COLO668 (cell line): ENCODE measurements around the gene CLIC3.
A peak's percentile ranks its signal among the peaks of the same experiment; 100 is the strongest.

ENCODE experiments used
- DNase-seq: peaks from one replicate; lab custom pipeline; 2025; ENCODE audit not compliant: unreplicated experiment; lab: John Stamatoyannopoulos, UW

CLIC3 gene

GRCh38 chr9:136954270-136955083, 41.9 kb downstream of the CLIC3 start:
- DNase-seq = no peak

DNA sequence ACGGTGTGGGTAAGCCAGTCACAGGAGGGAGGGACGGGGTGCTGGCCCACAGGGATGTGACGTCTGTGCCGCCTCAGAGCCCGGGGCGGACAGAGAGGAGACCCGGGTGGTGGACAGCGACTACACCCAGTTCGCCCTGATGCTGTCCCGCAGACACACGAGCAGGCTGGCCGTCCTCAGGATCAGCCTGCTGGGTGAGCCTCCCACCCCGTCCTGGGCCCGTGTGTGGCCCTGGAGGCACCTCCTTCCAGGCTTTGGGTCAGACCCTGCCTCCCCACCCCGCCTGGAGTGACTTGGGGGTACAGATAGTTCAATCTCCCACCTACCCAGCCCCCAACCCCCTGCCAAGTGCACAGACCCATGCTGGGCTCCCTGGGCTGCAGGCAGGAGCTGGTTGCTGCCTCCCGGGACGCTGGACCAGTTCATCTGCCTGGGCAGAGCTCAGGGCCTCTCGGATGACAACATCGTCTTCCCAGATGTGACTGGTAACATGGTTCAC, 42.5 kb downstream of the CLIC3 start:
- no peak for DNase-seq

GRCh38 chr9:136952876-136953770, 43.2 kb downstream of the CLIC3 start:
- DNase-seq = no peak

- no peak for DNase-seq
Observed at GRCh38 chr9:136952321-136952850, 44.0 kb downstream of the CLIC3 start.

DNA sequence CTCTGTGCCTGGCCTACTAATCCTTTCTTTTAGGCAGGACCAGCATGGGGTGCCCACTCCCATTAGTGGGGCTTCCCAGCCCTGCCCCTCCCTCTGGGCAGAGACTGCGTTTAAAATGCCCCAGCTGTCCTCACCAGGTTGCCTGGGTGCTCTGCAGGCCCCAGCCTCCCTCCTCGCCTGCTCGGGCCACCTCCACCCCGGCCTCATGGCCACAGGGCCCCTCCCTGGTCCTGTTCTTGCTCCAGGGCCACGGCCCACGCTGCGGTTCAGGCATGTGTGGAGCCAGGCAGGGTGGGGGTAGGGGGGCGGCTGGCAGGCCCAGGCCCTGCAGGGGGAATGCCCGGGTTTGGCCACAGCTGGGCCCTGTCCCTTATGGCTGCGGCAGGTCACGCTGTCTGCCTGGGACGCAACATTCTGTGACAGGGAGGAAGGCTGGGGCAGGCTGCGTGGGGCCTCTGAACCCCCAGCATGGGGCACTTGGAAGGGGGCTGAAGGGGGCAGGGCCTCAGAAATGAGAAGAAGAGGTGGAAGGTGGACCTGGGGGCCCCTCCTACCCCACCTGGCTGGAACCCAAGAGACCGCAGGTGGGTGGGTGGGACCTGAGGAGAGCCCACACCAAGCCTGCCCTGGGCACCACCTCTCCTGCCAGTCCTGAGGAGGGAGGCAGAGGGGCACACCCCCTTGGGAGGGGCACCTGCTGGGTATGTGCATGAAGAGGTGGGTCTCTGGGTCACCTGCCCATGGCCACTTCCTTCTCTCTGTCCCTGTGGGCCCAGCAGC, 44.6 kb downstream of the CLIC3 start, which contains the start of gene LCN12:
TSS of gene LCN12 (plus strand) at position 733 of the 780 bp plus-strand sequence. CDS start 55 bp downstream, outside the sequence.
- DNase-seq = no peak

- peak; percentile 47 for DNase-seq
Observed at GRCh38 chr9:136950656-136951276, 45.6 kb downstream of the CLIC3 start.

DNA sequence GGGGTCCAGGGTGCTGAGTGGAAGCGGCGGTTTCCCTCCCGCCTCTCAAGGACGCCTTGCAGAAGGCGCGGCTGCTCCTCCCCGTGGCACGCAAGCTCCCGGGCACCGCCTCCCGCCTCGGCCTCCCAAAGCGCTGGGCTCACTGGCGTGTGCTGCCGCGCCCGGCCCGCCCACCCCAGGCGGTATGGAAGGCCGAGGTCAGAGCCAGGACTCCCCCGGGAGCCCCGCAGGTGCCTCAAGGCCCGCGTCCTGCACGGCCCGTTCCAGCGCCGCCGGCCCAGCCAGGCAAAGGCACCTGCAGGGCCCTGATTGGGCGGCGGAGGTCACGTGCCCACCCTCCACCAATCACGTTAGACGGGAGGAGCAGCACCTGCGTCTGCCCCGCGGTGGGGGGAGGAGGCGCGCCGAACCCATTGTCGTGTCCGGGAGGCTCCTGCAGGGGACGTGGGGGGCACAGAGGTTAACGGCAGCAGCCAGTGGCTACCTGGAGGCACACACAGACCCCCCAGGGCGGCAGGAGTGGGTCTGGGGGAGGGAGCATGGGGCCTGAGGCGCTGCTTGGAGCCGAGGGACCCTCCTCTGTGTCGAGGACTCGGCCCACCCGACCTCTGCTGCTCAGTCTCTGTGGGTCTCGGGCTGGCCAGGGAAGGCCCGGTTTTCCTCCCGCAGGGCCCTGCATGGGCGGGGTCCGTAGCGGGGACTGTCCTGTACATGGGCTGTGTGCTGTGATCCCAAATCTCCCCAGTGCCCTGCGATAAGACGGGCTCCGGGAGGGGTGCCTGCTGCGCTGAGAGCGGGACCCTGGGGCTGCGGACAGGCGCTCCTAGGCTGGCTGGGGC, 46.3 kb downstream of the CLIC3 start:
- DNase-seq = peak; percentile 98

GRCh38 chr9:136949239-136949816, 47.0 kb downstream of the CLIC3 start:
- peak; percentile 71 for DNase-seq

- DNase-seq = peak; percentile 66
Observed at GRCh38 chr9:136947955-136948510, 48.3 kb downstream of the CLIC3 start.

- DNase-seq = no peak
Observed at GRCh38 chr9:136947028-136947891, 49.1 kb downstream of the CLIC3 start.

GRCh38 chr9:136946228-136947027, 49.9 kb downstream of the CLIC3 start:
- DNase-seq = no peak

- no peak for DNase-seq
Observed at GRCh38 chr9:136945333-136946227, 50.8 kb downstream of the CLIC3 start.
